K562 (cell line): ENCODE data around the gene INTS4. TPM values are rescaled to one million over a fixed set of nuclear protein-coding genes. Genes with fewer than 3 reads are reported as not detected.
"Not testable (repeated sequence)": the region's sequence is repeated elsewhere in the genome, so short reads cannot be mapped to it uniquely, and the experiment has no call there.

ENCODE experiments used
- ATAC-seq: fragments of 200-7000 bp; cut with Tn5 transposase; 3 replicates; pipeline ENCODE4 v1.9.1; 2020; ENCODE audit warnings: moderate library complexity
- BruUV-seq: library from RNA; stranded (reverse); fragments of 400-500 nt; replicated peaks from 2 replicates; lab custom pipeline; 2021; lab: Mats Ljungman, UMichigan
- CTCF ChIA-PET: fragments of 300-600 bp; formaldehyde crosslinking; extraction: SDS; loops from one replicate; lab custom pipeline; 2021; ENCODE audit warnings: low intra/inter-chr PET ratio; lab: Yijun Ruan, JAX
- POLR2A ChIA-PET: fragments of 300-600, 350-650 bp; sonication (Branson Sonifier 250); formaldehyde crosslinking; extraction: SDS; loops from one replicate; lab custom pipeline; 2021; ENCODE audit warnings: antibody characterized with exemption, inconsistent platforms; lab: Yijun Ruan, JAX
- DNase-seq, 4 experiments: peaks; one replicate each; pipeline versions ENCODE4 v3.0.0 to v3.0.0-alpha.2; 2011 to 2018; ENCODE audit warnings: low spot score in 3 of 4, mixed read lengths in 3 of 4; ENCODE audit errors: extremely low read depth in 1 of 4
- FAIRE-seq: peaks from 2 replicates; lab custom pipeline; 2011; peaks lifted over from hg19 to GRCh38; lab: Jason Lieb, UNC
- H2AFZ ChIP-seq: 2 replicates; pipeline ENCODE4 v1.6.0; 2011; ENCODE audit warnings: low read depth, low read length, control low read depth, inconsistent platforms
- H3K27ac ChIP-seq: fragments of 200-600 bp; 3 replicates; pipeline ENCODE4 v1.8.0; 2011; ENCODE audit warnings: low read depth, mild to moderate bottlenecking, control low read depth, inconsistent platforms, low read length, moderate library complexity, mixed read lengths; ENCODE audit errors: extremely low read depth
- H3K27me3 ChIP-seq, 2 experiments: fragments of 300-600 bp in 1 of 2; 2 replicates in 1 of 2; 3 replicates in 1 of 2; pipeline versions ENCODE4 v1.6.0 to v1.8.0; 2011; ENCODE audit warnings: inconsistent platforms in 2 of 2, low read length in 2 of 2, mild to moderate bottlenecking in 1 of 2, mixed read lengths in 1 of 2, moderate library complexity in 1 of 2; ENCODE audit not compliant: control insufficient read depth in 2 of 2, insufficient read depth in 2 of 2
- H3K36me3 ChIP-seq: fragments of 300-600 bp; 3 replicates; pipeline ENCODE4 v1.8.0; 2011; ENCODE audit warnings: mild to moderate bottlenecking, low read length, inconsistent platforms; ENCODE audit not compliant: control insufficient read depth, insufficient read depth
- H3K4me1 ChIP-seq, 2 experiments: fragments of 200-600 bp in 1 of 2; replicated peaks in 1 of 2; 2 replicates in 1 of 2; 3 replicates in 1 of 2; pipeline versions ENCODE4 v1.5.1 to v1.8.0; 2011; ENCODE audit warnings: inconsistent platforms in 2 of 2, low read length in 2 of 2, mild to moderate bottlenecking in 1 of 2, mixed read lengths in 1 of 2, moderate library complexity in 1 of 2; ENCODE audit not compliant: control insufficient read depth in 2 of 2, insufficient read depth in 2 of 2
- H3K4me2 ChIP-seq: 2 replicates; pipeline ENCODE4 v1.6.1; 2011; ENCODE audit warnings: low read length, control low read depth, inconsistent platforms, mixed read lengths; ENCODE audit not compliant: insufficient read depth
- H3K4me3 ChIP-seq: fragments of 200-600 bp; sonication (generic), shearing (Covaris generic); 2 replicates; pipeline ENCODE4 v1.5.1; 2016; ENCODE audit warnings: control low read depth, inconsistent platforms
- H3K79me2 ChIP-seq: fragments of 200-600 bp; 3 replicates; pipeline ENCODE4 v1.8.0; 2011; ENCODE audit warnings: low read length, inconsistent platforms; ENCODE audit not compliant: control insufficient read depth, insufficient read depth
- H3K9ac ChIP-seq, 2 experiments: 2 replicates each; pipeline versions ENCODE4 v1.6.0 to v1.6.1; 2011; ENCODE audit warnings: low read depth in 2 of 2, low read length in 2 of 2, control low read depth in 1 of 2, inconsistent platforms in 1 of 2, mild to moderate bottlenecking in 1 of 2, mixed read lengths in 1 of 2; ENCODE audit not compliant: insufficient read depth in 1 of 2
- H3K9me1 ChIP-seq: one replicate; pipeline ENCODE4 v1.6.0; 2011; ENCODE audit warnings: inconsistent platforms, mild to moderate bottlenecking, low read length, moderate library complexity; ENCODE audit not compliant: control insufficient read depth, insufficient read depth
- H3K9me3 ChIP-seq: replicated peaks from 2 replicates; pipeline ENCODE4 v1.5.1; 2011; ENCODE audit warnings: low read depth, low read length, inconsistent platforms; ENCODE audit not compliant: control insufficient read depth, insufficient read depth
- H4K20me1 ChIP-seq: replicated peaks from 2 replicates; pipeline ENCODE4 v1.6.1; 2011; ENCODE audit warnings: low read length, inconsistent platforms, mixed read lengths; ENCODE audit not compliant: control insufficient read depth, insufficient read depth
- ZFP36 ChIP-seq: fragments of 150-350 bp; IDR thresholded peaks from 2 replicates; pipeline ENCODE4 v1.6.1; 2018; ENCODE audit warnings: low read length, low read depth; ENCODE audit not compliant: partially characterized antibody
- WGBS: fragments of 100-300 bp; shearing (Covaris generic); methylation state at CpG from one replicate; pipeline ENCODE4 v1.1.6; 2016; ENCODE audit warnings: low coverage, mixed read lengths; ENCODE audit not compliant: insufficient coverage; ENCODE audit errors: missing lambda C conversion rate; 5-methylcytosine and 5-hydroxymethylcytosine counted together
- in situ Hi-C: fragments of 300-500 bp; cut with MboI; formaldehyde crosslinking; loops from 4 replicates; pipeline ENCODE4 v1.15.0; 2018; ENCODE audit warnings: inconsistent platforms, mixed read lengths
- intact Hi-C: fragments of 100-400 bp; cut with micrococcal nuclease; formaldehyde crosslinking; loops from 2 replicates; pipeline ENCODE4 v1.14.2; 2022
- polyA plus RNA-seq, 8 experiments: library from polyadenylated mRNA; depleted of rRNA in 4 of 8; stranded (reverse) in 5 of 8; unstranded in 3 of 8; fragments of >200 nt; fragmentation: Nextera tagmentation in 2 of 8; fragmentation: Illumina TruSeq in 1 of 8; extraction: Ambion mirVana in 2 of 8; extraction: Trizol in 1 of 8; gene quantifications; 2 replicates each; pipeline versions ENCODE4 v1.2.1 to v1.2.3, GENCODE V29; 2011 to 2014; ENCODE audit warnings: inconsistent platforms in 1 of 8, missing spikeins in 1 of 8
- total RNA-seq, 7 experiments: library from RNA; depleted of rRNA in 6 of 7; stranded (reverse); fragments of >200 nt in 6 of 7; fragmentation: Illumina TruSeq in 2 of 7; extraction: Trizol in 2 of 7; gene quantifications; 2 replicates each; pipeline versions ENCODE4 v1.2.1 to v1.2.3, GENCODE V29; 2011 to 2021; ENCODE audit warnings: low replicate concordance in 1 of 7

INTS4 gene
- total and polyA plus RNA-seq, 9 of the 15 experiments (the other 6 are each of a cell fraction or from before 2014, with no cell fraction given), result 28.4 to 53.4 (median 44.5) TPM

DNA sequence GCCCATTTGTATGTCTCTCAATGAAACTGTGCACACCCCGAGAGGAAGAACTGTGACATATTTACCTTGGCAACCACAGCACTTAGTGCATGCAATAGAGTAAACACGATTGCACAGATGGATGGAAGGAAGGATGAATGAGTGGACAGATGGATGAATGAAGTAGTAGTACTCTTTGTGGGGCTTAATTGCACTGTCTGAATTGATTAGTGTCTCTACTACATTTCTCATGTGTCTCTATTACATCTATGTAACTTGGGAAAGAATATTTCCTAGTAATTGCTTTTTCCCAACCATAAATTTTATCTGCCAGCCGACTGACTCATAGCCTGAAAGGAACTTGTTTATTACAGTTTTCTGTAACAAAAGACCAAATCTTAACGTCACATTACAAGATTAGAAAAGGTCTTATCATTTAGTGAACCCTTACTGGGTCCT lies 103.8 kb downstream of the INTS4 start:
- CTCF ChIA-PET, H3K79me2 ChIP-seq, H3K9me3 ChIP-seq, intact Hi-C loops, H3K4me1 ChIP-seq, H3K27ac ChIP-seq, H4K20me1 ChIP-seq, H2AFZ ChIP-seq, H3K4me3 ChIP-seq, H3K9me1 ChIP-seq, H3K4me2 ChIP-seq, BruUV-seq, H3K27me3 ChIP-seq, FAIRE-seq, in situ Hi-C loops, ATAC-seq, DNase-seq, H3K9ac ChIP-seq, POLR2A ChIA-PET: not testable (repeated sequence)
- H3K36me3 ChIP-seq, result peaks cover 32% of the 10 kb centered on the region; the same call in 2 of the 3 replicates
- 44% methylated on average over 4 of the region's 4 CpGs for WGBS

DNA sequence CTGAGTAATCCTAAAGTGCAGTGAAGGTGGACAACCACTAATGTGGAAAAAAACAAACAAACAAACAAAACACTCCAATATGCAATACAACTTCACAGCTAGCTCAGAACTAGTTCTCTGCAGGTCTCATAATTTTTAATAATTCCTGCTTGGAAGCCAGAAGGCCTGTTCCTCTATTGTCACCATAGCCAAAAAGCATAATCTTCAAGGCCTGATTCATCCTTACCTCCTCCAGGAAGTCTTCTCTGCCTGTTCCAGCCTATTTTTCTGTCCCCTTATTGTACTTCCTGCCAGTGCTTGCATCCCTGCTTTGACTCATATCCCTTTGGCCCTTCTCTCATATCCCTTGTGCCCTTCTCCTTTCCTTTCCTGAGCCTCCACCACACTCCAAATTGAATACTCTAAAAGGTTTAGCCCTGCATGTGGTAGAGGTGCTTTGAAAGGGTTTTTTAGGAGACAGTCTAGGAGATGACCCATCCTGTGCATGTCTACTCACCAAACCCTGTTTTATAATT lies 104.3 kb downstream of the INTS4 start:
- ATAC-seq, H3K27ac ChIP-seq, DNase-seq, H3K4me3 ChIP-seq, in situ Hi-C loops, H3K9me1 ChIP-seq, H4K20me1 ChIP-seq, FAIRE-seq, CTCF ChIA-PET, H3K9me3 ChIP-seq, POLR2A ChIA-PET, H3K4me1 ChIP-seq, H2AFZ ChIP-seq, H3K27me3 ChIP-seq, H3K9ac ChIP-seq, intact Hi-C loops, BruUV-seq, H3K4me2 ChIP-seq, H3K79me2 ChIP-seq: not testable (repeated sequence)
- TF ChIP-seq ZFP36, result peak; percentile 21
- H3K36me3 ChIP-seq, result peaks cover 32% of the 10 kb centered on the region; the same call in 2 of the 3 replicates
